DMS114 treated with DMSO at 0.1 percent for 48 hours (cell line): ENCODE results near the gene CCDC154.
A peak's percentile ranks its signal among the peaks of the same experiment; 100 is the strongest.
"Not testable (repeated sequence)": the region's sequence is repeated elsewhere in the genome, so short reads cannot be mapped to it uniquely, and the experiment has no call there.

ENCODE experiments used
- DNase-seq: peaks from one replicate; lab custom pipeline; 2025; ENCODE audit not compliant: unreplicated experiment; lab: John Stamatoyannopoulos, UW

The CCDC154 gene

GRCh38 chr16:1443980-1444729 is at the start of gene CCDC154:
Gene CCDC154, minus strand, starts transcription at chr16:1444556. Its CDS starts 234 bp downstream, at chr16:1444322.
- no peak for DNase-seq

GRCh38 chr16:1493746-1494094 is 49.4 kb upstream of the CCDC154 start:
- no peak for DNase-seq

GRCh38 chr16:1492923-1493745 is 48.8 kb upstream of the CCDC154 start, which contains the start of gene TELO2:
Gene TELO2, plus strand, starts transcription at chr16:1493360. Its CDS starts 922 bp downstream, at chr16:1494282.
- DNase-seq = peak; percentile 59

GRCh38 chr16:1492082-1492922 is 47.9 kb upstream of the CCDC154 start:
- no peak for DNase-seq

GRCh38 chr16:1491327-1491726 is 47.0 kb upstream of the CCDC154 start:
- DNase-seq = no peak

- no peak for DNase-seq
Measured at GRCh38 chr16:1489077-1489476, 44.7 kb upstream of the CCDC154 start.

- no peak for DNase-seq
Measured at GRCh38 chr16:1488619-1489018, 44.3 kb upstream of the CCDC154 start, which contains the start of gene PTX4. Gene PTX4, minus strand, starts transcription at chr16:1488944. Its CDS starts 35 bp downstream, at chr16:1488909.

GRCh38 chr16:1488054-1488601 is 43.8 kb upstream of the CCDC154 start:
- no peak for DNase-seq

GRCh38 chr16:1487395-1488053 is 43.2 kb upstream of the CCDC154 start:
- no peak for DNase-seq

GRCh38 chr16:1486551-1487390 is 42.4 kb upstream of the CCDC154 start:
- no peak for DNase-seq

- no peak for DNase-seq
Measured at GRCh38 chr16:1485847-1486496, 41.6 kb upstream of the CCDC154 start.

GRCh38 chr16:1481906-1482835 is 37.8 kb upstream of the CCDC154 start:
- DNase-seq = no peak

- not testable (repeated sequence) for DNase-seq
Measured at GRCh38 chr16:1478937-1479336, 34.6 kb upstream of the CCDC154 start.

- DNase-seq = no peak
Measured at GRCh38 chr16:1477033-1477432, 32.7 kb upstream of the CCDC154 start.

- DNase-seq = no peak
Measured at GRCh38 chr16:1475552-1476114, 31.3 kb upstream of the CCDC154 start.

- DNase-seq = peak; percentile 46
Measured at GRCh38 chr16:1474796-1475551, 30.6 kb upstream of the CCDC154 start, which contains the start of gene CLCN7. Gene CLCN7, minus strand, starts transcription at chr16:1475028. Its CDS starts 54 bp downstream, at chr16:1474974.
